HCT116 (cell line): Measurements from ENCODE around the gene OTUD4. TPM values are rescaled to one million over a fixed set of nuclear protein-coding genes. Genes with fewer than 3 reads are reported as not detected.
A peak's percentile ranks its signal among the peaks of the same experiment; 100 is the strongest.
"Not testable (repeated sequence)": the region's sequence is repeated elsewhere in the genome, so short reads cannot be mapped to it uniquely, and the experiment has no call there.

ENCODE experiments used
- ATAC-seq: fragments of 200-7000 bp; cut with Tn5 transposase; 2 replicates; pipeline ENCODE4 v1.9.1; 2020; ENCODE audit warnings: mild to moderate bottlenecking, moderate library complexity
- BruUV-seq: library from RNA; stranded (reverse); fragments of 400-500 nt; replicated peaks from 2 replicates; lab custom pipeline; 2021; lab: Mats Ljungman, UMichigan
- CTCF ChIA-PET: fragments of 300-600 bp; sonication (Branson Sonifier 250); formaldehyde crosslinking; loops from one replicate; lab custom pipeline; 2021; ENCODE audit warnings: antibody characterized with exemption; lab: Charles Lee
- POLR2A ChIA-PET: fragments of 300-600, 350-600 bp; sonication (Branson Sonifier 250); formaldehyde crosslinking; loops from one replicate; lab custom pipeline; 2021; ENCODE audit warnings: antibody characterized with exemption; lab: Charles Lee
- RAD21 ChIA-PET, 2 experiments: fragments of 300-600 bp; sonication (Branson Sonifier 250); formaldehyde crosslinking; loops; one replicate each; lab custom pipeline; 2023; ENCODE audit warnings: low total read pairs in 2 of 2; ENCODE audit not compliant: uncharacterized antibody in 2 of 2, unreplicated experiment in 2 of 2, low non-redundant PET in 1 of 2; lab: Charles Lee
- DNase-seq: peaks from one replicate; pipeline ENCODE4 v3.0.0-alpha.2; 2010; ENCODE audit warnings: low read depth, low spot score
- H2AFZ ChIP-seq: fragments of 200-600 bp; shearing (Covaris generic), sonication (generic); 2 replicates; pipeline ENCODE4 v1.6.1; 2017; ENCODE audit warnings: low read depth, mixed run types, mixed read lengths, antibody characterized with exemption, low read length; ENCODE audit not compliant: poor library complexity, severe bottlenecking
- H3K27ac ChIP-seq: 2 replicates; pipeline ENCODE4 v1.5.1; 2012; ENCODE audit warnings: low read depth, low read length
- H3K27me3 ChIP-seq: fragments of 200-600 bp; sonication (generic); 2 replicates; pipeline ENCODE4 v1.6.1; 2016; ENCODE audit warnings: mixed run types, low read length, mixed read lengths; ENCODE audit not compliant: insufficient read depth
- H3K36me3 ChIP-seq, 2 experiments: fragments of 200-500 bp in 1 of 2; fragments of 200-600 bp in 1 of 2; sonication (Bioruptor generic) in 1 of 2; sonication (generic) in 1 of 2; 2 replicates each; pipeline versions ENCODE4 v1.5.1 to v1.6.1; 2014 to 2016; ENCODE audit warnings: low read length in 2 of 2, inconsistent platforms in 1 of 2, mixed read lengths in 1 of 2, mixed run types in 1 of 2; ENCODE audit not compliant: insufficient read depth in 2 of 2, control insufficient read depth in 1 of 2
- H3K4me1 ChIP-seq, 2 experiments: fragments of 200-600 bp in 1 of 2; sonication (generic) in 1 of 2; 2 replicates each; pipeline versions ENCODE4 v1.5.1 to v1.6.1; 2012 to 2017; ENCODE audit warnings: low read length in 2 of 2, inconsistent platforms in 1 of 2, mild to moderate bottlenecking in 1 of 2, mixed read lengths in 1 of 2, mixed run types in 1 of 2, moderate library complexity in 1 of 2; ENCODE audit not compliant: insufficient read depth in 2 of 2, control insufficient read depth in 1 of 2
- H3K4me2 ChIP-seq: fragments of 200-600 bp; sonication (generic); 2 replicates; pipeline ENCODE4 v1.6.1; 2017; ENCODE audit warnings: mixed run types, low read length, mixed read lengths
- H3K4me3 ChIP-seq, 2 experiments: fragments of 200-600 bp in 1 of 2; sonication (generic) in 1 of 2; replicated peaks in 1 of 2; 2 replicates each; pipeline ENCODE4 v1.5.1; 2011 to 2016; ENCODE audit warnings: low read length in 2 of 2, control low read depth in 1 of 2, low read depth in 1 of 2, mild to moderate bottlenecking in 1 of 2, mixed read lengths in 1 of 2, mixed run types in 1 of 2
- H3K79me2 ChIP-seq: fragments of 200-600 bp; sonication (generic); 2 replicates; pipeline ENCODE4 v1.6.1; 2017; ENCODE audit warnings: mild to moderate bottlenecking, mixed run types, low read length, moderate library complexity, mixed read lengths; ENCODE audit not compliant: insufficient read depth
- H3K9ac ChIP-seq: fragments of 200-600 bp; sonication (generic); 2 replicates; pipeline ENCODE4 v1.6.1; 2016; ENCODE audit warnings: low read length, mixed read lengths
- H3K9me2 ChIP-seq: fragments of 200-600 bp; sonication (generic), shearing (Covaris generic); 2 replicates; pipeline ENCODE4 v1.6.1; 2017; ENCODE audit warnings: mixed run types, mild to moderate bottlenecking, moderate library complexity; ENCODE audit not compliant: insufficient read depth
- H3K9me3 ChIP-seq, 2 experiments: fragments of 200-500 bp in 1 of 2; fragments of 200-600 bp in 1 of 2; sonication (Bioruptor generic) in 1 of 2; sonication (generic) in 1 of 2; 2 replicates each; pipeline ENCODE4 v1.6.1; 2014 to 2017; ENCODE audit warnings: low read length in 2 of 2, mixed read lengths in 2 of 2, inconsistent platforms in 1 of 2, low read depth in 1 of 2, mild to moderate bottlenecking in 1 of 2, mixed run types in 1 of 2, moderate library complexity in 1 of 2; ENCODE audit not compliant: control insufficient read depth in 1 of 2, insufficient read depth in 1 of 2
- H4K20me1 ChIP-seq: fragments of 200-600 bp; sonication (generic), shearing (Covaris generic); 2 replicates; pipeline ENCODE4 v1.6.1; 2017; ENCODE audit warnings: mixed run types, mild to moderate bottlenecking, moderate library complexity; ENCODE audit not compliant: insufficient read depth
- EGR1 ChIP-seq: IDR thresholded peaks from 2 replicates; pipeline ENCODE4 v1.6.1; 2012; ENCODE audit warnings: low read depth
- ELF1 ChIP-seq: IDR thresholded peaks from 2 replicates; pipeline ENCODE4 v1.6.1; 2012; ENCODE audit warnings: low read depth, borderline replicate concordance
- JUND ChIP-seq: IDR thresholded peaks from 2 replicates; pipeline ENCODE4 v1.6.1; 2012
- POLR2AphosphoS5 ChIP-seq: IDR thresholded peaks from 2 replicates; pipeline ENCODE4 v1.6.1; 2011; ENCODE audit warnings: mild to moderate bottlenecking, low read depth, low read length, moderate library complexity
- SIN3A ChIP-seq: IDR thresholded peaks from 2 replicates; pipeline ENCODE4 v1.6.1; 2012; ENCODE audit warnings: low read depth
- SRF ChIP-seq: IDR thresholded peaks from 2 replicates; pipeline ENCODE4 v1.6.1; 2012; ENCODE audit warnings: low read depth
- YY1 ChIP-seq: IDR thresholded peaks from 2 replicates; pipeline ENCODE4 v1.6.1; 2011; ENCODE audit warnings: low read length, low read depth, moderate library complexity, mild to moderate bottlenecking; ENCODE audit not compliant: insufficient replicate concordance; ENCODE audit errors: extremely low read depth
- ZFX ChIP-seq: fragments of 450-650 bp; IDR thresholded peaks from 2 replicates; pipeline ENCODE4 v1.6.1; 2017
- intact Hi-C: fragments of 100-400 bp; cut with micrococcal nuclease; formaldehyde crosslinking; loops from 2 replicates; pipeline ENCODE4 v1.10.0; 2022
- total RNA-seq: library from RNA; stranded (reverse); gene quantifications from one replicate; pipeline ENCODE4 v1.2.1, GENCODE V29; 2021; ENCODE audit not compliant: unreplicated experiment
- TF ChIP-seq, protein P1 (sequence below): IDR thresholded peaks from 2 replicates; pipeline ENCODE4 v1.6.1; 2012
- TF ChIP-seq, protein P2 (sequence below): IDR thresholded peaks from 2 replicates; pipeline ENCODE4 v1.6.1; 2011; ENCODE audit warnings: mild to moderate bottlenecking, low read length, moderate library complexity; ENCODE audit not compliant: insufficient replicate concordance; ENCODE audit errors: extremely low read depth
- TF ChIP-seq, protein P3 (sequence below): IDR thresholded peaks from 2 replicates; pipeline ENCODE4 v1.6.1; 2012; ENCODE audit warnings: low read depth

The OTUD4 gene
- total RNA-seq, 1 experiment from 2014 or later, result 37.2 TPM

- H3K9me2 ChIP-seq, DNase-seq, CTCF ChIA-PET, RAD21 ChIA-PET, intact Hi-C loops, H3K9me3 ChIP-seq, H3K36me3 ChIP-seq, H3K27me3 ChIP-seq, POLR2A ChIA-PET, H2AFZ ChIP-seq, BruUV-seq: not testable (repeated sequence)
- Histone ChIP-seq H3K79me2 (peaks cover 47% of the 10 kb centered on the region), H3K27ac (peak overlapping the region; percentile 88), H3K4me3 (peak overlapping the region; percentile 48 to 79), H3K4me1 (peaks cover 12 to 29% of the 10 kb centered on the region in 2 experiments), H4K20me1 (peaks cover 12% of the 10 kb centered on the region; the same call in 1 of the 2 replicates), H3K4me2 (peak overlapping the region; percentile 94), H3K9ac (peak overlapping the region; percentile 83)
- TF ChIP-seq SIN3A, result peak; percentile 33; the same call in 1 of the 2 replicates
- TF ChIP-seq, protein P1, sequence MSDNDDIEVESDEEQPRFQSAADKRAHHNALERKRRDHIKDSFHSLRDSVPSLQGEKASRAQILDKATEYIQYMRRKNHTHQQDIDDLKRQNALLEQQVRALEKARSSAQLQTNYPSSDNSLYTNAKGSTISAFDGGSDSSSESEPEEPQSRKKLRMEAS, result peak; percentile 52
- TF ChIP-seq YY1, result peak; percentile 18
- peak; percentile 66 for TF ChIP-seq ZFX
- ATAC-seq, result peak; percentile 34
Measured at GRCh38 chr4:145179861-145180297, 510 bp downstream of the OTUD4 start.

- H3K4me3 ChIP-seq, result peak overlapping the region; percentile 48 to 79
- no peak overlapping the region for H2AFZ ChIP-seq
- peaks cover 52% of the 10 kb centered on the region for H3K79me2 ChIP-seq
- no peaks in the 10 kb centered on the region for H3K27me3 ChIP-seq
- TF ChIP-seq, protein P2, sequence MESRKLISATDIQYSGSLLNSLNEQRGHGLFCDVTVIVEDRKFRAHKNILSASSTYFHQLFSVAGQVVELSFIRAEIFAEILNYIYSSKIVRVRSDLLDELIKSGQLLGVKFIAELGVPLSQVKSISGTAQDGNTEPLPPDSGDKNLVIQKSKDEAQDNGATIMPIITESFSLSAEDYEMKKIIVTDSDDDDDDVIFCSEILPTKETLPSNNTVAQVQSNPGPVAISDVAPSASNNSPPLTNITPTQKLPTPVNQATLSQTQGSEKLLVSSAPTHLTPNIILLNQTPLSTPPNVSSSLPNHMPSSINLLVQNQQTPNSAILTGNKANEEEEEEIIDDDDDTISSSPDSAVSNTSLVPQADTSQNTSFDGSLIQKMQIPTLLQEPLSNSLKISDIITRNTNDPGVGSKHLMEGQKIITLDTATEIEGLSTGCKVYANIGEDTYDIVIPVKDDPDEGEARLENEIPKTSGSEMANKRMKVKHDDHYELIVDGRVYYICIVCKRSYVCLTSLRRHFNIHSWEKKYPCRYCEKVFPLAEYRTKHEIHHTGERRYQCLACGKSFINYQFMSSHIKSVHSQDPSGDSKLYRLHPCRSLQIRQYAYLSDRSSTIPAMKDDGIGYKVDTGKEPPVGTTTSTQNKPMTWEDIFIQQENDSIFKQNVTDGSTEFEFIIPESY, result no peak
- TF ChIP-seq POLR2AphosphoS5 (peak; percentile 41; the same call in 1 of the 2 replicates), SRF (no peak), ZFX (no peak), EGR1 (peak; percentile 53; the same call in 1 of the 2 replicates), ELF1 (no peak), JUND (no peak)
- TF ChIP-seq, protein P3, sequence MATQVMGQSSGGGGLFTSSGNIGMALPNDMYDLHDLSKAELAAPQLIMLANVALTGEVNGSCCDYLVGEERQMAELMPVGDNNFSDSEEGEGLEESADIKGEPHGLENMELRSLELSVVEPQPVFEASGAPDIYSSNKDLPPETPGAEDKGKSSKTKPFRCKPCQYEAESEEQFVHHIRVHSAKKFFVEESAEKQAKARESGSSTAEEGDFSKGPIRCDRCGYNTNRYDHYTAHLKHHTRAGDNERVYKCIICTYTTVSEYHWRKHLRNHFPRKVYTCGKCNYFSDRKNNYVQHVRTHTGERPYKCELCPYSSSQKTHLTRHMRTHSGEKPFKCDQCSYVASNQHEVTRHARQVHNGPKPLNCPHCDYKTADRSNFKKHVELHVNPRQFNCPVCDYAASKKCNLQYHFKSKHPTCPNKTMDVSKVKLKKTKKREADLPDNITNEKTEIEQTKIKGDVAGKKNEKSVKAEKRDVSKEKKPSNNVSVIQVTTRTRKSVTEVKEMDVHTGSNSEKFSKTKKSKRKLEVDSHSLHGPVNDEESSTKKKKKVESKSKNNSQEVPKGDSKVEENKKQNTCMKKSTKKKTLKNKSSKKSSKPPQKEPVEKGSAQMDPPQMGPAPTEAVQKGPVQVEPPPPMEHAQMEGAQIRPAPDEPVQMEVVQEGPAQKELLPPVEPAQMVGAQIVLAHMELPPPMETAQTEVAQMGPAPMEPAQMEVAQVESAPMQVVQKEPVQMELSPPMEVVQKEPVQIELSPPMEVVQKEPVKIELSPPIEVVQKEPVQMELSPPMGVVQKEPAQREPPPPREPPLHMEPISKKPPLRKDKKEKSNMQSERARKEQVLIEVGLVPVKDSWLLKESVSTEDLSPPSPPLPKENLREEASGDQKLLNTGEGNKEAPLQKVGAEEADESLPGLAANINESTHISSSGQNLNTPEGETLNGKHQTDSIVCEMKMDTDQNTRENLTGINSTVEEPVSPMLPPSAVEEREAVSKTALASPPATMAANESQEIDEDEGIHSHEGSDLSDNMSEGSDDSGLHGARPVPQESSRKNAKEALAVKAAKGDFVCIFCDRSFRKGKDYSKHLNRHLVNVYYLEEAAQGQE, result no peak
- TF ChIP-seq, protein P1, result peak; percentile 59
- TF ChIP-seq, all 23 proteins: peak for 3
- no peaks in the 10 kb centered on the region for H3K9me3 ChIP-seq
- peaks cover 12% of the 10 kb centered on the region; the same call in 1 of the 2 replicates for H4K20me1 ChIP-seq
- peak; percentile 26 for DNase-seq
- RAD21 ChIA-PET, result no interaction called here
- peak overlapping the region; percentile 94 for H3K4me2 ChIP-seq
- intact Hi-C loops, result no loop called here
- CTCF ChIA-PET, result no interaction called here
- no TSS peak for BruUV-seq
- POLR2A ChIA-PET, result no interaction called here
- peak overlapping the region; percentile 83 for H3K9ac ChIP-seq
- H3K4me1 ChIP-seq, result peaks cover 12 to 29% of the 10 kb centered on the region in 2 experiments
- peak; percentile 51 for ATAC-seq
- no peaks in the 10 kb centered on the region for H3K9me2 ChIP-seq
- peak overlapping the region; percentile 88 for H3K27ac ChIP-seq
- peaks cover 0 to 5% of the 10 kb centered on the region in 2 experiments; a peak in 1 of 4 replicates for H3K36me3 ChIP-seq
Measured at GRCh38 chr4:145179281-145179860, 1.0 kb downstream of the OTUD4 start.
